HG02798 (cell line): Measurements from ENCODE around the gene PARP2.

Experiments used
- ATAC-seq: cut with Tn5 transposase; IDR thresholded peaks from one replicate; pipeline ENCODE4 v1.9.1; 2021; ENCODE audit warnings: mild to moderate bottlenecking; ENCODE audit not compliant: unreplicated experiment, poor library complexity

The PARP2 gene

DNA sequence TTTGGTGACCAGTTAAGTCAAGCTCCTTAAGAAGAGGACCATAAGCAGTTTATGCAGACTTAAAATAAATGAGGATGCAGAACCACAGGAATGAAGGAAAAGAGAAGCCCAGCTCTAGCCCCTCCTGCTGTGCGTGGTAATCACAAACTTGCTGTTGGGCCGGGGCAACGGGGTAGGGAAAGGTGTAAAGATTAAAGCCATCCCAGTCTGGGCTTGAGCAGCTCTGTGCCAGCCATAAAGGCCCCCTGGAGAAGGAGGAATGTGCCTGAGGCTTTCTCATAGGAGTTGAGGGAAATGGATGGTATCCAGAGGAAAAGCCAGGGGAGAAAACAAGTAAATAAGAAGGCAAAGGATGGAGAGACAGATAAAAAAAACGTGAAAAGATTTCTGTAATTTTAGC, 44.7 kb downstream of the PARP2 start:
- ATAC-seq, result no peak

DNA sequence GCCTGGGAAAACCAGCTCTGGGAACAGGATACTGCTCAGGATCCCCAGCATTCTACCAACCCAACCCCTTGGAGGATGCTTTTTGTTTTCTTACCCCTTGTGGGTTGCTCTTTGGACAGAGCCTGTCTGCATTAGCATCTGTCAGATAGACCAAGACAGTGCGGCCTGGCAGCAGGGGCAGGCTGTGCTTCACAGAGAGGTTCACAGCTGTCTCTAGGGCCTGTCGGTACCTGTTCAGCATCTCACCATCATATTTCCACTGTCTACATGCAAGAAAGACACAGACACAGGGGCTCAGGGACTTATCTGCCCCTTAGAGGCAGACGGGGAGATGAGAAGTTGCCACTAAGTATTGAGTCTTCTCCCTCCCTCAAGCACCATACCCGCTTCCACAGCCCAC, 48.1 kb downstream of the PARP2 start:
- ATAC-seq, result no peak

DNA sequence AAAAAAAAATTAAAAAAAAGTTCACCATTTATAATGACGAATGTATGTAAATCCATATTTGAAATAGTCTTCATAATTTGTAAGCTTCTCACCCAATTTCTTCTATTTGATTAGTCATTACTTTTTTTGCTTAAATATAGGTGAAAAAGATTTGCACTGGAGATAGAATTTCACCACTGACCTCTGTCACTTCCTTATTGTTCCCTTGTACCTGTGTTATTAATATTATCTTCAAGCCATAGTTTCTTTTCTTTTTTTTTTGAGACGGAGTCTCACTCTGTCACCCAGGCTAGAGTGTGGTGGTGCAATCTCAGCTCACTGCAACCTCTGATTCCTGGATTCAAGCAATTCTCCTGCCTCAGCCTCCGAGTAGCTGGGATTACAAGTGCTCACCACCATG, 54.1 kb downstream of the PARP2 start:
- ATAC-seq, result no peak

DNA sequence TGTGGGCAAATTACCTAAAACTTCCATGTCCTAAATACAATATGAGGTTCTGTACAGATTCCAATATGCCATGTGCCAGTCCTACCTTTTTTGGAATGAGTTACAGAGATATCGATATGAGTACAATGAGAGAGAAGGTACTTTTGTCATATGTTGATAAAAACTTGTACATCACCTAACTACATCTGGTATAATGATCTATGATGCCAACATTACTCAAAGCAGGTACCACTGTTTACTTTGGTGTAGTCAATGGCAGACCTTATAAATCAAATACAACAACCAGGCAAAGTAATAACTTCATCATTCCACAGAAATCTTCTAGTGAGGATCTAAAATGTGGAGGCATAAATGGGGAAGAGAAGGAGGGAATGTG, 57.1 kb downstream of the PARP2 start:
- no peak for ATAC-seq

DNA sequence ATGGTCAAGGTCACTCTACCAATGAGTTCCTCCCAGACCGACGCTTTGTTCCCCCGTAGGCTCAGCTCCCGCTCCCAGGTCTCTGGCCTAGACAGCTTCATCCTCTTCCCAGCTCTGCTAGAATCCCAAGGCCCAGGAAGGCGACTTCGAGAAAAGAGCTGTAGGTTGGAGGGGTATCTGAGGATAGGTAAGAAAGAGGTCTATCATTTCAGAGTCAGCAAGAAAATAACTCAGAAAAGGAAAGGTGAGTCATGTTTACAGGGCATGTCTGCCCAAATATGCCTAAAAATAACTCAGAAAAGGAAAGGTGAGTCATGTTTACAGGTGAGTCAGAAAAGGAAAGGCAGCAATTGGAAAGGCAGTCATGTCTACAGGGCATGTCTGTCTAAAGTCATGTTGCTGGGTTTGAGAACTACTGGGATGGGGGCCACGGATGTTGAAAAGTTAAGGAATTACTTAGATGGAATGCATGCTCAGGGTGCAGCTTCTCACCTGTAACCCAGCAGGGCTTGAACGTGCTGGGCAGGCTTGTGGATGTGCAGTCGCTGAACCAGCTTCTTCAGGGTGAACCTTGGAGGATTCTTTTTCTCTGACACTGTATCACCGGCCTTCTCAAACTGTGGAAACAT, 57.6 kb downstream of the PARP2 start:
- ATAC-seq, result peak; percentile 56

DNA sequence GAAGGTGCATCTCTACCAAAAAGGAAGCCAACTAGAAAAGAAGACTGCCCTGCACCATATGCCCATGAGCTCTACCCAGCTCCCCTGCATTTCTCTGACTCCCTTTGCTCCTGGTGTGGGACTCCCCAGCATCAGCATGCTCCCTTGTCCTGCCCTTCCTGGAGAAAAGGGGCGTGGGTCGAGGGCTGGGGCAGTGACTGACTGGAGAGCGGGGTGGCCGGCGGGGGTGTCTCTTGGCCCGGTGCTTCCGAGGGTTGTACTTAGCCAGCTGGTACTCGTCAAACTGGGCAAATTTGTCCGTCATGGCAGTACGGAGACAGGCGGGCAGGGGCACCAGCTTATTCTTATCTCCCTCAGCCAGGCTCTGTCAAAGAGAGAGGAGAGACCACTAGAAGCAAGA, 60.1 kb downstream of the PARP2 start:
- no peak for ATAC-seq
